ENCODE data around the gene HUS1. TPM values are rescaled to one million over a fixed set of nuclear protein-coding genes. Genes with fewer than 3 reads are reported as not detected.

The HUS1 gene
- total RNA-seq (10 to 100 TPM; 18.0 to 38.0 (median 35.2) TPM), polyA plus RNA-seq (10 to 100 TPM in 1 of 3 donors, 1 to 10 TPM in 2; 8.3 to 45.1 (median 8.9) TPM)
- long read RNA-seq, donor 1, partial matches to known transcripts, result 0 of 2 reads
- long read RNA-seq, donor 1, other reads (novel, unspliced or antisense), result 0 of 2 reads
- long read RNA-seq, donor 2, partial matches to known transcripts, result 0 of 3 reads
- long read RNA-seq, donor 2, other reads (novel, unspliced or antisense), result 0 of 3 reads
- long read RNA-seq, donor 3, partial matches to known transcripts, result 0 of 2 reads
- long read RNA-seq, donor 3, other reads (novel, unspliced or antisense), result 0 of 2 reads
- long read RNA-seq, donor 4, transcript HUS1-201 (8 exons, 2,935 nt), result major isoform, 8 of 11 reads
- long read RNA-seq, donor 4, partial matches to known transcripts, result 1 of 11 reads
- long read RNA-seq, donor 4, other reads (novel, unspliced or antisense), result 2 of 11 reads
- long read RNA-seq, donor 5, transcript HUS1-201 (8 exons, 2,935 nt), result major isoform, 10 of 19 reads
- long read RNA-seq, donor 5, partial matches to known transcripts, result 2 of 19 reads
- long read RNA-seq, donor 5, other reads (novel, unspliced or antisense), result 5 of 19 reads
- long read RNA-seq, donor 6, partial matches to known transcripts, result 2 of 5 reads
- long read RNA-seq, donor 6, other reads (novel, unspliced or antisense), result 2 of 5 reads
- long read RNA-seq, donor 7, partial matches to known transcripts, result 10 of 15 reads
- long read RNA-seq, donor 7, other reads (novel, unspliced or antisense), result 0 of 15 reads
- long read RNA-seq, donor 8, partial matches to known transcripts, result 0 of 7 reads
- long read RNA-seq, donor 8, other reads (novel, unspliced or antisense), result 0 of 7 reads
- long read RNA-seq, donor 9, partial matches to known transcripts, result 0 of 2 reads
- long read RNA-seq, donor 9, other reads (novel, unspliced or antisense), result 0 of 2 reads
- long read RNA-seq, donor 10, partial matches to known transcripts, result 0 of 1 reads
- long read RNA-seq, donor 10, other reads (novel, unspliced or antisense), result 0 of 1 reads

- Histone ChIP-seq H3K4me3 (peak within 1 kb of the TSS in 3 of 4 donors; percentile 68 to 78 (median 77)), H3K27me3 (no peaks in the 10 kb centered on the region), H3K27ac (peak within 1 kb of the TSS; percentile 60 to 95 (median 80)), H3K9me3 (replicated peaks in 1 of 3) (no peaks in the 10 kb centered on the region), H3K4me1 (replicated peaks in 1 of 2) (peaks cover 6 to 9% of the 10 kb centered on the region in 2 donors), H3K36me3 (replicated peaks in 1 of 2) (peaks cover 0 to 40% of the 10 kb centered on the region in 2 donors)
- peak; percentile 82 to 84 for TF ChIP-seq POLR2A (IDR thresholded peaks at IDR 0.05)
- TF ChIP-seq CTCF (IDR thresholded peaks at IDR 0.05), result no peak
- intact Hi-C loops (cut with DNase I), result no loop called here
- WGBS, 4 donors, result 1 to 2% (median 1%) methylated on average over 26 to 62 of the region's 62 CpGs
- DNase-seq, result peak; percentile 86 to 97 (median 93)
Measured at GRCh38 chr7:47979145-47979831, at the start of gene HUS1. Gene HUS1, minus strand, starts transcription at chr7:47979615. Its CDS starts 96 bp downstream, at chr7:47979519.

- DNase-seq, result no peak
- no peaks in the 10 kb centered on the region for H3K4me1 ChIP-seq (replicated peaks in 1 of 2)
- 65 to 85% (median 78%) methylated on average over 6 of the region's 6 CpGs for WGBS, 4 donors
- intact Hi-C loops (cut with DNase I), result no loop called here
- H3K27me3 ChIP-seq, result peaks cover 8% of the 10 kb centered on the region
- no peak within 1 kb of the TSS for H3K4me3 ChIP-seq
- TF ChIP-seq POLR2A (IDR thresholded peaks at IDR 0.05) (no peak), CTCF (IDR thresholded peaks at IDR 0.05) (no peak)
- H3K36me3 ChIP-seq (replicated peaks in 1 of 2), result no peaks in the 10 kb centered on the region
- no peak within 1 kb of the TSS for H3K27ac ChIP-seq
- no peaks in the 10 kb centered on the region for H3K9me3 ChIP-seq (replicated peaks in 1 of 3)
Measured at GRCh38 chr7:48028938-48029337, 49.5 kb upstream of the HUS1 start, which contains the start of gene SUN3. Gene SUN3, minus strand, starts transcription at chr7:48029107. Its CDS starts 169 bp downstream, at chr7:48028938.

- DNase-seq, result no peak
- 50 to 72% (median 65%) methylated on average over 5 of the region's 5 CpGs for WGBS, 4 donors
- Histone ChIP-seq H3K4me3 (no peak overlapping the region), H3K9me3 (replicated peaks in 1 of 3) (no peaks in the 10 kb centered on the region), H3K36me3 (replicated peaks in 1 of 2) (no peaks in the 10 kb centered on the region), H3K27me3 (peaks cover 8% of the 10 kb centered on the region), H3K27ac (no peak overlapping the region), H3K4me1 (replicated peaks in 1 of 2) (no peaks in the 10 kb centered on the region)
- no peak for TF ChIP-seq POLR2A (IDR thresholded peaks at IDR 0.05)
- no peak for TF ChIP-seq CTCF (IDR thresholded peaks at IDR 0.05)
- intact Hi-C loops (cut with DNase I), result no loop called here
Measured at GRCh38 chr7:48025624-48026023, 46.2 kb upstream of the HUS1 start.

Measured in adrenal gland (tissue), 19 donors.